ENCODE measurements around the gene ACSS3.

Gene ACSS3, protein sequence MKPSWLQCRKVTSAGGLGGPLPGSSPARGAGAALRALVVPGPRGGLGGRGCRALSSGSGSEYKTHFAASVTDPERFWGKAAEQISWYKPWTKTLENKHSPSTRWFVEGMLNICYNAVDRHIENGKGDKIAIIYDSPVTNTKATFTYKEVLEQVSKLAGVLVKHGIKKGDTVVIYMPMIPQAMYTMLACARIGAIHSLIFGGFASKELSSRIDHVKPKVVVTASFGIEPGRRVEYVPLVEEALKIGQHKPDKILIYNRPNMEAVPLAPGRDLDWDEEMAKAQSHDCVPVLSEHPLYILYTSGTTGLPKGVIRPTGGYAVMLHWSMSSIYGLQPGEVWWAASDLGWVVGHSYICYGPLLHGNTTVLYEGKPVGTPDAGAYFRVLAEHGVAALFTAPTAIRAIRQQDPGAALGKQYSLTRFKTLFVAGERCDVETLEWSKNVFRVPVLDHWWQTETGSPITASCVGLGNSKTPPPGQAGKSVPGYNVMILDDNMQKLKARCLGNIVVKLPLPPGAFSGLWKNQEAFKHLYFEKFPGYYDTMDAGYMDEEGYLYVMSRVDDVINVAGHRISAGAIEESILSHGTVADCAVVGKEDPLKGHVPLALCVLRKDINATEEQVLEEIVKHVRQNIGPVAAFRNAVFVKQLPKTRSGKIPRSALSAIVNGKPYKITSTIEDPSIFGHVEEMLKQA

GRCh38 chr12:81077686-81078441 is at the start of gene ACSS3:
Gene ACSS3 (plus strand): TSS chr12:81078079. CDS start chr12:81078121, 42 bp downstream.
- Histone ChIP-seq H3K36me3 (ENCODE audit: low read length) (no peaks in the 10 kb centered on the region), H3K27me3 (ENCODE audit: low read length) (no peaks in the 10 kb centered on the region), H2AFZ (ENCODE audit: low read depth, low read length, severe bottlenecking) (no peak within 1 kb of the TSS), H3K4me3 (ENCODE audit: insufficient read depth, low read length, poor library complexity, severe bottlenecking) (no peak within 1 kb of the TSS), H3F3A (ENCODE audit: insufficient read depth) (no peaks in the 10 kb centered on the region), H3K4me2 (ENCODE audit: low read depth, low read length, poor library complexity, severe bottlenecking) (no peak within 1 kb of the TSS), H4K20me1 (ENCODE audit: low read depth, low read length) (no peaks in the 10 kb centered on the region), H3K9me3 (ENCODE audit: insufficient read depth, low read length) (no peaks in the 10 kb centered on the region), H3K79me2 (ENCODE audit: insufficient read depth, low read length) (no peaks in the 10 kb centered on the region), H3K9me2 (replicated peaks; ENCODE audit: insufficient read depth, low read length) (no peaks in the 10 kb centered on the region), H3K9ac (ENCODE audit: low read length) (no peak within 1 kb of the TSS), H3K27ac (ENCODE audit: low read depth, low read length) (no peak within 1 kb of the TSS)
- TF ChIP-seq CTCF (IDR thresholded peaks at IDR 0.05; ENCODE audit: insufficient read depth, low read length, poor library complexity, severe bottlenecking) (no peak), EZH2phosphoT487 (conservative IDR thresholded peaks at IDR 0.05; ENCODE audit: low read length) (no peak)

DNA sequence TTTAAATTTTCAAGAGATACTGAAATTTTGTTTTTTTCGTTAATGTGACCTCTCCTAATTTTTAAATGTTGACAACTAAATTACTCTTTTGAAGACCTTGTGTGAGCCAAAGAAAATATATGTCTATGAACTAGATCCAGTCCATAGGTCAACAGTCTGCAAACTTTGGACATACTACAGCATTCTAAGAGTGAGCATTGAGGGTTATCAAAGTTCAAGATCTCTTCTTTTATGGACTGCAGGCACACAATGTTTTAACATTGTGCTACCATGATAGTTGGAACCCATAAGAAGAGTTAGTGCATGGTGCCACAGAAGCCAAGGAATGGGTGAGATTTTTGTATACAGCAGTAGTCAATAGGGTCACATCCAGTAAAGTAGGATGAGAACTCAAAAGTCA is 43.0 kb upstream of the ACSS3 start:
- TF ChIP-seq EZH2phosphoT487 (conservative IDR thresholded peaks at IDR 0.05; ENCODE audit: low read length) (no peak), CTCF (IDR thresholded peaks at IDR 0.05; ENCODE audit: insufficient read depth, low read length, poor library complexity, severe bottlenecking) (no peak)
- Histone ChIP-seq H3K9ac (ENCODE audit: low read length) (no peak overlapping the region), H3K27me3 (ENCODE audit: low read length) (no peaks in the 10 kb centered on the region), H3K27ac (ENCODE audit: low read depth, low read length) (no peak overlapping the region), H3K4me2 (ENCODE audit: low read depth, low read length, poor library complexity, severe bottlenecking) (no peak overlapping the region), H3K4me3 (ENCODE audit: insufficient read depth, low read length, poor library complexity, severe bottlenecking) (no peak overlapping the region), H3K79me2 (ENCODE audit: insufficient read depth, low read length) (no peaks in the 10 kb centered on the region), H3F3A (ENCODE audit: insufficient read depth) (no peaks in the 10 kb centered on the region), H4K20me1 (ENCODE audit: low read depth, low read length) (no peaks in the 10 kb centered on the region), H3K36me3 (ENCODE audit: low read length) (no peaks in the 10 kb centered on the region), H2AFZ (ENCODE audit: low read depth, low read length, severe bottlenecking) (no peak overlapping the region), H3K9me3 (ENCODE audit: insufficient read depth, low read length) (no peaks in the 10 kb centered on the region), H3K9me2 (replicated peaks; ENCODE audit: insufficient read depth, low read length) (no peaks in the 10 kb centered on the region)

DNA sequence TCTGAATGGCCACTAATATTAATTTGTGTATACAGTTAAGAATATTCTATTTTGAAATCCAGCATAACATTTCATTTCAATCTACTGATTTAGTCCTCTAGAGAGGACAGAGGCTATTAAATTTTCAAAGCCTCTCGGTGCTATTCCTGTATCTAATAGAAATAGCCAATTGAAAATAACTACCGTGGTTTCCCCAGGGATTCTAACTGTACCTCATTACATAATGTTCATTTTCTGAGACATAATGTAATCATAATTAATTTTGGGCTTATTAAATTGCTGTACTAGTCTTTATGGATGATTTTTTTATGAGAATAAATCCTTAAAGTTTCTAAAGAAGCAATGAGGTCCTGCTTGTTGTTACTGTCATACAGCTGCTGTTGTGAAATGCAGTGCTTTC is 38.6 kb upstream of the ACSS3 start:
- no peaks in the 10 kb centered on the region for H3K79me2 ChIP-seq (ENCODE audit: insufficient read depth, low read length)
- H3K27ac ChIP-seq (ENCODE audit: low read depth, low read length) = no peak overlapping the region
- no peaks in the 10 kb centered on the region for H3K36me3 ChIP-seq (ENCODE audit: low read length)
- H3K9ac ChIP-seq (ENCODE audit: low read length) = no peak overlapping the region
- no peaks in the 10 kb centered on the region for H3F3A ChIP-seq (ENCODE audit: insufficient read depth)
- no peak overlapping the region for H2AFZ ChIP-seq (ENCODE audit: low read depth, low read length, severe bottlenecking)
- no peaks in the 10 kb centered on the region for H3K27me3 ChIP-seq (ENCODE audit: low read length)
- no peak overlapping the region for H3K4me2 ChIP-seq (ENCODE audit: low read depth, low read length, poor library complexity, severe bottlenecking)
- no peaks in the 10 kb centered on the region for H4K20me1 ChIP-seq (ENCODE audit: low read depth, low read length)
- no peak for TF ChIP-seq EZH2phosphoT487 (conservative IDR thresholded peaks at IDR 0.05; ENCODE audit: low read length)
- no peak for TF ChIP-seq CTCF (IDR thresholded peaks at IDR 0.05; ENCODE audit: insufficient read depth, low read length, poor library complexity, severe bottlenecking)
- no peaks in the 10 kb centered on the region for H3K9me3 ChIP-seq (ENCODE audit: insufficient read depth, low read length)
- no peak overlapping the region for H3K4me3 ChIP-seq (ENCODE audit: insufficient read depth, low read length, poor library complexity, severe bottlenecking)
- H3K9me2 ChIP-seq (replicated peaks; ENCODE audit: insufficient read depth, low read length) = no peaks in the 10 kb centered on the region

All from SU-DHL-6 (cell line).